ENCODE data around the gene MECP2.

DNA sequence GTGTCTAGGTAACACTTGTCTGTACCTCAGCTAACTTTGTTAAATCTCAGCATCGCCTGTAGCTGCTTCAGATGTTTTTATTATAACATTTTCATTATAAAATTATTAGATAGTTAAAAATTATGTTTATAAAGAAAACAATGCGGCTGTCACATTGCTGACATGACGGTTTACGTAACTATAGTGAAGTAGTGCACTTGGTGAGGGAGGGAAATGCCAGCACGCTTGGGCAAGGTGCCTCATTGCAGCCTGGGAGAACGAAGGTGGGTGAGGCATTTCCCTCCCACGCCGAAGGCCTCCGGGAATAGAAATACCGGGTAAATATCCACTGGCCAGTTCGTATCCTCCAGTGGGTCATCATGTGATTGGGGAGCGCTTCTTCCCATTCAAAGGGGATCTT lies 109.0 kb downstream of the MECP2 start:
- TF ChIP-seq POLR2AphosphoS5 (IDR thresholded peaks at IDR 0.05; ENCODE audit: low read depth, low read length) (no peak), POLR2A (IDR thresholded peaks at IDR 0.05; ENCODE audit: low read depth, low read length) (no peak), POU2F2 (IDR thresholded peaks at IDR 0.05; ENCODE audit: low read depth, low read length) (no peak)
